Psoas muscle (tissue), 8 donors: ENCODE measurements around the gene PLPPR3. TPM values are rescaled to one million over a fixed set of nuclear protein-coding genes. Genes with fewer than 3 reads are reported as not detected.

Experiments used
- ATAC-seq, 4 donors: fragments of 200-7000 bp; cut with Tn5 transposase; one replicate each; pipeline ENCODE4 v1.9.1; 2020; ENCODE audit warnings: moderate library complexity in 3 of 4, mild to moderate bottlenecking in 2 of 4
- DNase-seq, 2 donors: peaks; one replicate each; pipeline ENCODE4 v3.0.0-alpha.2; 2020
- H3K27ac ChIP-seq: fragments of 200-600 bp; one replicate; pipeline ENCODE4 v1.8.0; 2022
- H3K27me3 ChIP-seq, 3 donors: fragments of 200-600 bp in 1 of 3; one replicate each; pipeline versions ENCODE4 v1.6.1 to v1.8.0; 2013 to 2022; ENCODE audit warnings: low read length in 2 of 3, mild to moderate bottlenecking in 2 of 3, moderate library complexity in 1 of 3; ENCODE audit not compliant: insufficient read depth in 3 of 3
- H3K36me3 ChIP-seq, 2 donors: fragments of 200-600 bp in 1 of 2; one replicate each; pipeline versions ENCODE4 v1.6.1 to v1.8.0; 2013 to 2022; ENCODE audit warnings: low read depth in 1 of 2, mild to moderate bottlenecking in 1 of 2, moderate library complexity in 1 of 2; ENCODE audit not compliant: insufficient read depth in 1 of 2
- H3K4me1 ChIP-seq: fragments of 200-600 bp; one replicate; pipeline ENCODE4 v1.8.0; 2022
- H3K4me3 ChIP-seq: fragments of 200-600 bp; one replicate; pipeline ENCODE4 v1.8.0; 2022; ENCODE audit warnings: mild to moderate bottlenecking
- H3K9me3 ChIP-seq: fragments of 200-600 bp; one replicate; pipeline ENCODE4 v1.8.0; 2022
- WGBS, 3 donors: extraction: QIAGEN DNeasy Blood & Tissue Kit; methylation state at CpG; one replicate each; pipeline versions ENCODE4 v1.1.6 to v1.1.7; 2013; 5-methylcytosine and 5-hydroxymethylcytosine counted together
- intact Hi-C, 2 donors: fragments of 100-400 bp; cut with DNase I; formaldehyde crosslinking; loops; one replicate each; pipeline versions ENCODE4 v1.11.0 to v1.14.2; 2022
- polyA plus RNA-seq, 3 donors: library from polyadenylated mRNA; stranded (reverse); fragments of 200-250 nt; gene quantifications; one replicate each; pipeline ENCODE4 v1.2.3, GENCODE V29; 2013
- total RNA-seq, 4 donors: library from RNA; stranded (reverse); fragmentation: NEBNext Ultra II Directional in 2 of 4; extraction: Animal tissue kit (Norgen Biotek cat#: 25700) in 2 of 4; gene quantifications; one replicate each; pipeline versions ENCODE4 v1.2.1 to v1.2.4, GENCODE V29; 2021 to 2023
- TF ChIP-seq, protein P1 (sequence below): fragments of 200-600 bp; IDR thresholded peaks from one replicate; pipeline ENCODE4 v1.8.0; 2022; ENCODE audit warnings: antibody characterized with exemption
- donor health status: healthy with polysubstance abuse.
- donor health status: DM: no; HTN: no; CAD: no; lungs with moderate emphysema.
- donor health status: Bipolar disorder and iron deficiency.
- donor health status: healthy.
- donor health status: DM: yes; HTN: yes; CAD: no.
- donor health status: DM: no; HTN: no; CAD: no.
- donor health status: DM: no; HTN: no; CAD: no.
- donor health status: DM: yes; HTN: yes; CAD: no.

PLPPR3 gene
- total and polyA plus RNA-seq, 7 donors = not detected

DNA sequence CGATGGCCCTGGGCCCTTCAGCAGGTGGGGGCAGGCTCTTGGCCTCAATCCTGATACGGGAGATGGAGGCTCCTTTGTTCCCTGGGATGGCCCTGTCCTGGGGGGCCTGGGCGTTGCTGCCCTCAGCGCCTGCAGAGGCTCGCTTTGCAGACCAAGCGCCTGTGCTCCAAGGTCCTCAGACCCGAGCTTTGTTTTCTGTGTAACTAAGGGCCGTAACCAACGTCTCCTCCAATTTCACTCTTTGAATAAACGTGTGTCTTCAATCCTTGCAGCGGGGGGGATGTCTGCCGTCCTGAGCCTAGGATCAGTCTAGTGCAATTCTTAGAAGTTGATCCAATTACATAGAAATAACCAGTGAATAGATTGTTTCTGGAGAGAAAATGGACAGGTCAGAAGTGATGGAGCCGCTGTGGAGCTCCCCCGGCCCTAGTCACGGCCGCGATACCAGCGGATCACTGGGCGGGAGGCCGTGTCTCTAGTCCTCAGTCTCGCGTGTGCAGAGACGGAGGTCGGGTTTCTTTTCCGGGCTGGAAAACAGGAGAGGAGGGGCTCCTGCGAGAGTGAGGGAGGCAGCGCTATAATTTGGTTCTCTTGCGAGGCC lies 19.2 kb downstream of the PLPPR3 start:
- WGBS, 3 donors = 14 to 30% (median 15%) methylated on average over 27 to 28 of the region's 28 CpGs
- intact Hi-C loops = loop anchor here in 1 of 2 donors (5.0 kb wide), 1 partner anchor 230 kb away; the partner anchor contains the start of gene BSG
- Histone ChIP-seq H3K9me3 (no peaks in the 10 kb centered on the region), H3K4me1 (peaks cover 51% of the 10 kb centered on the region), H3K36me3 (peaks cover 15 to 61% of the 10 kb centered on the region in 2 donors), H3K4me3 (peak overlapping the region; percentile 81), H3K27me3 (no peaks in the 10 kb centered on the region), H3K27ac (peak overlapping the region; percentile 60)
- DNase-seq (peak in 1 of 2 donors; percentile 54), ATAC-seq (peak in 1 of 4 donors; percentile 31)
- TF ChIP-seq, protein P1, sequence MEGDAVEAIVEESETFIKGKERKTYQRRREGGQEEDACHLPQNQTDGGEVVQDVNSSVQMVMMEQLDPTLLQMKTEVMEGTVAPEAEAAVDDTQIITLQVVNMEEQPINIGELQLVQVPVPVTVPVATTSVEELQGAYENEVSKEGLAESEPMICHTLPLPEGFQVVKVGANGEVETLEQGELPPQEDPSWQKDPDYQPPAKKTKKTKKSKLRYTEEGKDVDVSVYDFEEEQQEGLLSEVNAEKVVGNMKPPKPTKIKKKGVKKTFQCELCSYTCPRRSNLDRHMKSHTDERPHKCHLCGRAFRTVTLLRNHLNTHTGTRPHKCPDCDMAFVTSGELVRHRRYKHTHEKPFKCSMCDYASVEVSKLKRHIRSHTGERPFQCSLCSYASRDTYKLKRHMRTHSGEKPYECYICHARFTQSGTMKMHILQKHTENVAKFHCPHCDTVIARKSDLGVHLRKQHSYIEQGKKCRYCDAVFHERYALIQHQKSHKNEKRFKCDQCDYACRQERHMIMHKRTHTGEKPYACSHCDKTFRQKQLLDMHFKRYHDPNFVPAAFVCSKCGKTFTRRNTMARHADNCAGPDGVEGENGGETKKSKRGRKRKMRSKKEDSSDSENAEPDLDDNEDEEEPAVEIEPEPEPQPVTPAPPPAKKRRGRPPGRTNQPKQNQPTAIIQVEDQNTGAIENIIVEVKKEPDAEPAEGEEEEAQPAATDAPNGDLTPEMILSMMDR = no peak

DNA sequence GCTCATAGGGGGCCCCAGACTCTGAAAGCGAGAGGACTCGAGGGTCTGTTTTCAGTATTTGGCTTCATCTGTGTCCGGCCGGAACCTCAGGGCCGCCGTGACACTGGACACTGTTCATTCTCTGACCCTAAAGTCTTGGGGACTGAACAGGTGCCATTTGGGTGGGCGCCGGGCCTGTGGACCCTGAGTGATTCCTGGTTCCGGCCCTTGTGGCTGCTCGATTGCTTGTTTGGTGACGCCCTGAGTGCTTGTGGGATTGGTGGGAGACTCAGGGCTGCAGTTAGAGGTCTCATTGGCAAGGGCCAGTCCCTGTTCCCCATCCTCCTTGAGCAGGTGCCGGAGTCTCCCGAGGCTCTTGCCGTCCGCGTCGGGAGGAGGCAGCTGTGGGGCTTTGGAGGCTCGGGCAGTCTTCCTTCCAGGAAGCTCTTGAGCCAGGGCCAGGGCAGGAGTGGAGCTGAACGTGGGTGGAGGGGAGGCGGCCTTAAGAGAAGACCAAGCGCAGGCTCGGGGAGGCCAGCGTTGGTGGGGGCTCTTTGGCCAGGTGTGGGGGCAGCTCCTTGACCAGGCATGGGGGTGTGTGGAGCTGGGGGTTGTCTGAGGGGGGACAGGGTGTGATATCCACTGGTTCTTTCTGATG lies 19.8 kb downstream of the PLPPR3 start:
- Histone ChIP-seq H3K9me3 (no peaks in the 10 kb centered on the region), H3K4me3 (peak overlapping the region; percentile 81), H3K4me1 (peaks cover 51% of the 10 kb centered on the region), H3K36me3 (peaks cover 15 to 55% of the 10 kb centered on the region in 2 donors), H3K27ac (peak overlapping the region; percentile 60), H3K27me3 (no peaks in the 10 kb centered on the region)
- DNase-seq (peak; percentile 62 to 72), ATAC-seq (peak in 3 of 4 donors; percentile 13 to 18 (median 15))
- intact Hi-C loops = loop anchor here in 1 of 2 donors (5.0 kb wide), 1 partner anchor 230 kb away; the partner anchor contains the start of gene BSG
- TF ChIP-seq, protein P1 = no peak
- 11 to 23% (median 14%) methylated on average over 22 to 23 of the region's 23 CpGs for WGBS, 3 donors

DNA sequence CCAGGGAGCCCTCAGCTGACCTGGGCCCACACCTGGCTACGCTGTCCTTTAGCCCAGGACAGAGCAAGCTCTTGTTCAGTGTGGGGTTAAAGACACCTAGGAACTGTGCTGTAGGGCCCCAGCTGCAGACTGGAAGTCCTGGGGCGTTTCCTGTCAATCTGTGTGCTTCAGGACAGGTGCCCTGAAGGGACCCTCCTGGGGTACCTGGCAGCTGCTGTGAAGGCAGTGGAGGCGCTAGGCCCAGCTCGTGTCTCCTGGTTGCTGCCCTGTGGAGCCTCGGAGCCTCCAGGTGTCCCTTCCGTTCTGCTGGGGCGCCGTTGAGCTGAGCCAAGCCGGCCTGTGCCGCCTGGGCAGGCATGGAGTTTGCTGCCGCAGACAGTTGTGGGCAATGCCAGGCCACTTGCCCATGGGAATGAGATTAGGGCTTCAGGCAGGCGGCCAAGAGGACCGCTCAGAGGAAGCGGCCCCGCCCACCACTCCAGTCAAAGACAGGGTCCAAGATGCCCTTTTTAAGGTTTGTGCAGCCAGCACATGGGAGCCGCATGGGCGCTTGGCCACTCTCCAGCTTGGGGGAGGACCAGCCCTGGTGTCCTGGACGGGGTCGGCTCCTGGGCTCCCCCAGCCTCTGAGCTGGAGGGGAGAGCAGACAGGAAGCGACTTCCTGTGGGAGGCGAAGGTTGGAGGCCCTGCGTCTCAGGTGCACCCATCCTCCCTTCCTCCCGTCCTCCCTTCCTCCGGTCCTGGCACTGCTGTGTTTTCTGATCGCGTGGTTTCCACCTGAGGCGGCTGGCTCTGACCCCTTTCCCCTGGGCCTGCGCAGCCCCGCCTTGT lies 20.5 kb downstream of the PLPPR3 start:
- no peak for ATAC-seq
- Histone ChIP-seq H3K27me3 (no peaks in the 10 kb centered on the region), H3K27ac (peak overlapping the region; percentile 60), H3K4me1 (peaks cover 46% of the 10 kb centered on the region), H3K36me3 (peaks cover 12 to 47% of the 10 kb centered on the region in 2 donors), H3K9me3 (no peaks in the 10 kb centered on the region), H3K4me3 (peak overlapping the region; percentile 81)
- TF ChIP-seq, protein P1 = no peak
- peak; percentile 63 to 77 for DNase-seq
- intact Hi-C loops = loop anchor here in 1 of 2 donors (5.0 kb wide), 1 partner anchor 229 kb away; the partner anchor contains the start of gene BSG
- 23 to 27% (median 23%) methylated on average over 24 to 29 of the region's 29 CpGs for WGBS, 3 donors

DNA sequence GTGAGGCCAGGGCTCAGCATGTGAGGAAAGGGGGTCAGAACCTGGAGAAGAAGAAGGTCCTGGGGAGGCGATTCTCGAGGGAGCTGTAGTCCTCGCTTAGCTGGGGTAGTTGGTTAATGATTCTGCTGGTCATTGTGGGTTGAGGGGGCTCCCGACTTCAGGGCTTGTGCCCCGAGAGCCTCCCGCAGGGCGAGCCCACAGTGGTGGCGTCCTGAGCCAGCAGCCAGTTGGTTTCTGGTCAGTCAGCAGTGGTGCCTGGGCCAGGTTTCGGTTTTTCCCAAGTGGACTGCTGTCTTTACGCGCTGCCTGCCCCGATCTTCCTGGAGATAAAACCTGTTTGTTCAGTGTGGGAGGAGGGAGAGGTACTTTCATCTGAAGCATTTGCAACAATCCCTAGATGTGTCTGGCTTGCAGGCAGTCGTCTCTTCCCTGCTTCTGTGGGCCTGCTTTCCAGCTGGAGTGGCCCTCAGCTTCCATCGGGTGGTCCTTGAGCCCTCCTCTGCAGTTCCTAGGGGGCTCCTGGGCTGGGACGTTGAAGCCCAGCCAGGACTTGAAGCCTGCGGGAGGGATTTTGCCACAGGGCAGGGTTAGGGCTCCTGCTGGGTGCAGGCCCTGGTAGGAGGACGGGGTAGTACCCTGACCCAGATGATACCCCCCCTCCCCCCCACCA lies 21.3 kb downstream of the PLPPR3 start:
- intact Hi-C loops = loop anchor here in 1 of 2 donors (5.0 kb wide), 1 partner anchor 228 kb away; the partner anchor contains the start of gene BSG
- Histone ChIP-seq H3K27me3 (no peaks in the 10 kb centered on the region), H3K9me3 (no peaks in the 10 kb centered on the region), H3K27ac (peak overlapping the region; percentile 60), H3K4me1 (peaks cover 54% of the 10 kb centered on the region), H3K36me3 (peaks cover 11 to 40% of the 10 kb centered on the region in 2 donors), H3K4me3 (peak overlapping the region; percentile 81)
- DNase-seq (peak in 1 of 2 donors; percentile 25), ATAC-seq (no peak)
- TF ChIP-seq, protein P1 = no peak
- 22 to 34% (median 23%) methylated on average over 17 of the region's 17 CpGs for WGBS, 3 donors
